Muscle layer of colon (tissue), 2 donors: Measurements from ENCODE around the gene PDHA1.

Experiments
- H3K27ac ChIP-seq: one replicate; pipeline ENCODE4 v1.7.0; 2013; ENCODE audit warnings: low read depth, mild to moderate bottlenecking, low read length, moderate library complexity
- H3K27me3 ChIP-seq, 2 donors: one replicate each; pipeline ENCODE4 v1.7.0; 2013; ENCODE audit warnings: low read length in 2 of 2, mild to moderate bottlenecking in 2 of 2; ENCODE audit not compliant: insufficient read depth in 2 of 2, control insufficient read depth in 1 of 2
- H3K36me3 ChIP-seq: one replicate; pipeline ENCODE4 v1.7.0; 2013; ENCODE audit warnings: mild to moderate bottlenecking, low read length; ENCODE audit not compliant: insufficient read depth
- H3K4me1 ChIP-seq: one replicate; pipeline ENCODE4 v1.7.0; 2013; ENCODE audit warnings: mild to moderate bottlenecking, low read length; ENCODE audit not compliant: insufficient read depth
- H3K4me3 ChIP-seq, 2 donors: one replicate each; pipeline ENCODE4 v1.7.0; 2013; ENCODE audit warnings: low read length in 2 of 2, low read depth in 1 of 2, mild to moderate bottlenecking in 1 of 2, moderate library complexity in 1 of 2
- H3K9ac ChIP-seq: one replicate; pipeline ENCODE4 v1.7.0; 2013; ENCODE audit warnings: low read length
- H3K9me3 ChIP-seq: one replicate; pipeline ENCODE4 v1.7.0; 2013; ENCODE audit warnings: mild to moderate bottlenecking, low read length
- donor health status: abdominal sarcoma.
- donor health status: Adenocarcinoma of cecum.

The PDHA1 gene

DNA sequence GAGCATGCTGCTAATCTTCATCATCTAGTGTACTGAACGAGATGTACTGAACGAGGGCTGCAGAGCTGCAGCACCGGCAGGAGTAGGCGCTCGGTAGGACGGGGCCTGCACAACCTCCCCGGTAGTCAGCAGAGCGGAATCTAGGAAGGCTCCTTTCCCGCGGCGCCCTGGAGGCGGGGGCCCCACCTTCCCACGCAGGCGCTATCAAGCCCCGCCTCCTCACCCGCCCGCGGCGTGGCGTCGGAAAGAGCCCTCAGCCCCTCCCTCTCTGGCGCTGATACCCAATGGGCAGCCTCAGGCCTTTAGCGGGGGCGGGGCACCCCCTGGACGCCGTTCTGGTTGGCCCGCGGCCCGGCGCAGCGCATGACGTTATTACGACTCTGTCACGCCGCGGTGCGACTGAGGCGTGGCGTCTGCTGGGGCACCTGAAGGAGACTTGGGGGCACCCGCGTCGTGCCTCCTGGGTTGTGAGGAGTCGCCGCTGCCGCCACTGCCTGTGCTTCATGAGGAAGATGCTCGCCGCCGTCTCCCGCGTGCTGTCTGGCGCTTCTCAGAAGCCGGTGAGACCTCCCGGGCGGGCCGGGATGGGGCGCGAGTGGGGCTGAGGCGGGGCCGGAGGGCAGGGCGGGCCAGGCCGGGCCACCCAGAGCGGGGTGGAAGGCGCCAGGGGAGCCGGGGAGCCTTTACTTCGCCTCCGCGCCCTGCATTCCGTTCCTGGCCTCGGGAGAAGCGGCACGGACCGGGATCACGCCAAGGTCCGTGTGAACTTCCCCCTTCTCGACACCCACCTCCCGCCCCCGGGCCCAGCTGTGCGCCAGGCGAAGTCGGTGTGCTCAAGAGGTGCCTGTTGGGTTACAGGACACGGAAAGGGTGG lies at the start of gene PDHA1:
TSS of gene PDHA1 (plus strand) at position 393 of the 874 bp plus-strand sequence. CDS start at position 504, 111 bp downstream.
- Histone ChIP-seq H3K9me3 (no peaks in the 10 kb centered on the region), H3K4me3 (peak within 1 kb of the TSS; percentile 59 to 61), H3K27me3 (no peaks in the 10 kb centered on the region), H3K36me3 (no peaks in the 10 kb centered on the region), H3K4me1 (no peaks in the 10 kb centered on the region), H3K27ac (peak within 1 kb of the TSS; percentile 41), H3K9ac (peak within 1 kb of the TSS; percentile 64)

DNA sequence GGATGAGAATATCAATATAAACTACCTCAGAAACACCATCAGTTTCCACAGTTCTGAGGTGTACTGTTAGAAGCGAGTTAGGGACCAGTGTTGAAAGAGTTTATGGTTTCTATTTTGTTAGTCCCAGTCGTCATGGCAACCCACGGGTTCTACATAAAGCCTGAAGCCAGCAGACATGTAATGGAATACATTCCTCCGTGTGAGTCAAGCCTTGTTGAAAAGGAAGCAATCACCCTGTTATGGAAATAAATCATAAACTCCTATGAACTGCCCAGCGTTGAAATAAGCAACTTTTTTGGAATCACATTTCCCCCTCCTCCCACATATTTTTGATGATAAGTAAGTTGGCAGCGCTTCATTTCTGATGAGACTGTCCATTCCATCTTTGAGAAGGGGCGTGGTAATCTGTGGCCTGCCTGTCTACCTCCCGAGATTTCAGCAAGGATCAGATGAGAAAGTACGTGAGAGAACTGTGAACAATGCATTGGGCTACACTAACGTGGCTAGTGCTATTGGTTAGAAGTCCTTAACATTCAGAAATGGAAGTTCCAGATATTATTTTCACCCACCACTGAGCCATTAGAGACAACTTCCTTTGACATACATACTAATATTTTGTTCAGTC lies 40.4 kb upstream of the PDHA1 start:
- Histone ChIP-seq H3K36me3 (no peaks in the 10 kb centered on the region), H3K27me3 (no peaks in the 10 kb centered on the region), H3K27ac (no peak overlapping the region), H3K4me1 (no peaks in the 10 kb centered on the region), H3K9ac (no peak overlapping the region), H3K9me3 (no peaks in the 10 kb centered on the region), H3K4me3 (no peak overlapping the region)

DNA sequence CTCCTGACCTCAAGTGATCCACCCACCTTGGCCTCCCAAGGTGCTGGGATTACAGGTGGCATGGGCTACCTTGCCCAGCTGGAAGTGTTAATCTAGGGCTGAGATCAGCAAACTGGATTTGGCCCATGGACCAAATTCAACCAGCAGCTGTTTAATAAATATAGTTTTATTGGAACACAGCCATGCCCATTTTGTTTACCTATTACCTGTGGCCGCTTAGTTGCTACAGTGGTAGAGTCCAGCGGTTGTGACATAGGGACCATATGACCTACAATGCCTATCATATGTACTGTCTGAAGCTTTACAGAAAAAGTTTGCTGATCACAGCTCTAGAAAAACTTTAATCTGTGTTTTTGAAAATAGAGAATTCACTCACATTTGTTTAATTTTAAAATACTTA lies 17.2 kb upstream of the PDHA1 start:
- Histone ChIP-seq H3K27me3 (no peaks in the 10 kb centered on the region), H3K36me3 (no peaks in the 10 kb centered on the region), H3K27ac (no peak overlapping the region)

DNA sequence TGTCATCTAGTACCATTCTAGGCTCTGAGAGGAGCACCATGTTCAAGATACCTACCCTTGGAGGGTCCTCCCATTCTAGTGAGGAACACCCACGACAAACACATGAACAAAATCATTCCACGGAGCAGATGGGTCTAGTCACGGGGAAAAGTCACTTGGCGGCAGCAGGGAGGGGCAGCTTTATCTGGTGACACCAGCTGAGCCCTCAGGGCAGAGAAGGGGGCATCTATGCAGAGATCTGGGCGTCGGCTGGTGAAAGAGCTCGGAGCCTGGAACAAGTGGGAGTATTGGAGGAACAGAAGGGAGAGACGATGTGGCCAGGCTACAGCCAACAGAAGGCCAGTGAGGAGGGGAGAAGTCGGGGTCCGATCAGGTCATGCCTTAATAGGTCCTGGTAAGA lies 11.9 kb upstream of the PDHA1 start:
- no peak overlapping the region for H3K9ac ChIP-seq
- H3K4me1 ChIP-seq = no peaks in the 10 kb centered on the region
- H3K27me3 ChIP-seq = no peaks in the 10 kb centered on the region
- no peak overlapping the region for H3K4me3 ChIP-seq
- H3K36me3 ChIP-seq = no peaks in the 10 kb centered on the region
- H3K27ac ChIP-seq = no peak overlapping the region
- no peaks in the 10 kb centered on the region for H3K9me3 ChIP-seq

More for the DNA sequence above, 17.2 kb upstream of the PDHA1 start:
- Histone ChIP-seq H3K4me3 (no peak overlapping the region), H3K9ac (no peak overlapping the region), H3K4me1 (no peaks in the 10 kb centered on the region), H3K9me3 (no peaks in the 10 kb centered on the region)

DNA sequence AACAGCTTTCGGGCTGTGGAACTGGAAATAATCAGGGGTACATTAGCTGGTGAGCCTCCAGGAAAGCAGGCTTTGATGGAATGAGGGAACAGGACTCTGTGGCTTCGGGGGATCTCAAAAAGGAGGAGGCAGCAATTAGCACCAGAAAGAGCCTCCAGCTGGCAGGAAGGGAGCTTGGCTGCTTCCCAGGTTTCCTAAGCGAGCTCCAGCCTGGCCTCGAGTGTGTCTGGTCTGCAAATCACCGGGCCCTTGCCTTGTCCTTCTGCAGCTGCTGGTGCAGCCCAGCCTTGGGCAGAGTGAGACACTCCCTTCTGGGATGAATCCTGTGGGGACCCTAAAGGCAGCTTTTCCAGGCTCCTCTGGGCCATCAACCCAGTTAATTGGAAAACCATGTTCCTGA lies 10.7 kb upstream of the PDHA1 start:
- H3K9ac ChIP-seq = no peak overlapping the region
- H3K4me3 ChIP-seq = no peak overlapping the region
- H3K27ac ChIP-seq = no peak overlapping the region
- H3K36me3 ChIP-seq = no peaks in the 10 kb centered on the region
- H3K9me3 ChIP-seq = no peaks in the 10 kb centered on the region
- no peaks in the 10 kb centered on the region for H3K27me3 ChIP-seq
- H3K4me1 ChIP-seq = no peaks in the 10 kb centered on the region

DNA sequence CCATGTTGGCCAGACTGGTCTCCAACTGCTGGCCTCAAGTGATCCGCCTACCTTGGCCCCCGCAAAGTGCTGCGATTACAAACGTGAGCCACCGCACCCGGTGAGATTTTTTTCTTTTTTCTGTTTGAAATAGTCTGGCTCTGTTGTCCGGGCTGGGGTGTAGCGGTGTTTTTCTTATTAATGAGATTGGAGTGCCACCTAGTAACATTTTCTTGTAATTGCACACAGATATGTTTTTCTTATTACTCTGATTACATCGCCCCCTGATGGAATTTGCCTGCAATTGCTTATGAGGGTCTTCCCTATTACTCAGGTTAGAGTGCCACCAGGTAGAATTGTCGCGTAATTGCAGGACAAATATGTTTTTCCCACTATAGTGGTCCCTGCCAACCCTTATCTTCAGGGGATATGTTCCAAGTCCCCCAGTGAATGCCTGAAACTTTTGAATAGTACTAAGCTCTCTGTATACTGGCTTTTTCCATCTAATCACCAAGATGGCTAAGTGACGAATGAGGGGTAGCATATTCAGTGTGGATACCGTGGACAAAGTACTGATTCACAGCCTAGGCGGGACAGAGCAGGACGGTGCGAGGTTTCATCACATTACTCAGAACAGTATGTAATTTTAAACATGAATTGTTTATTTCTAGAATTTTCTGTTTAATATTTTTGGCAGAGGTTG lies 8.6 kb upstream of the PDHA1 start:
- Histone ChIP-seq H3K27ac (no peak overlapping the region), H3K27me3 (no peaks in the 10 kb centered on the region), H3K9me3 (no peaks in the 10 kb centered on the region), H3K9ac (no peak overlapping the region), H3K4me1 (no peaks in the 10 kb centered on the region), H3K36me3 (no peaks in the 10 kb centered on the region), H3K4me3 (no peak overlapping the region)

DNA sequence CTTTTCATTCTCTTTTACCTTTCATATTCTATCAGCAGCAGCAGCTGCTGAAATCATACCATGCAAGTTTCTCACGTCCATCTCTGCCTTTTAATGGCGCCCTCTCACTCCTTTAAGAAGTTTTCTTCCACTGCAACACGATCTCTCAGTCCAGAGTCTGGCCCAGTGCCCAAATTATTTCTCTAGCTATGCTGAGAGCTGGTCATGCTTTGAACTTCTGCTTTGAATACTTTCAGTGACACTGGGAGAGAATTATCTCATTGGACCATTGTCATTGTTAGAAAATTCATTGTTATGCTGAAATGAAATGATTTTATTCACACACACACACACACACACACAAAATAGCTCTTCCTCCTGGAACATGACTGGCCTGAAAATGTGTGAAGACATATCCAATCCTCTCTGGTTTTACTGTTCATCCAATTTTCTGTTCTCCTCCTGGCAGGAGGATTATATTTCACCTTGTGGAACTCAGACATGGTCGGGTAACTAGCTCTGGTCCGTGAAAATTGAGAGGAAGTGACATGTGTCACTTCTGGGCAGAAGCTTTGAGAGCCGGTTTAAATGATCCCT lies 1.3 kb upstream of the PDHA1 start:
- Histone ChIP-seq H3K9me3 (no peaks in the 10 kb centered on the region), H3K4me3 (no peak overlapping the region), H3K27me3 (no peaks in the 10 kb centered on the region), H3K4me1 (no peaks in the 10 kb centered on the region), H3K36me3 (no peaks in the 10 kb centered on the region), H3K27ac (no peak overlapping the region), H3K9ac (no peak overlapping the region)

DNA sequence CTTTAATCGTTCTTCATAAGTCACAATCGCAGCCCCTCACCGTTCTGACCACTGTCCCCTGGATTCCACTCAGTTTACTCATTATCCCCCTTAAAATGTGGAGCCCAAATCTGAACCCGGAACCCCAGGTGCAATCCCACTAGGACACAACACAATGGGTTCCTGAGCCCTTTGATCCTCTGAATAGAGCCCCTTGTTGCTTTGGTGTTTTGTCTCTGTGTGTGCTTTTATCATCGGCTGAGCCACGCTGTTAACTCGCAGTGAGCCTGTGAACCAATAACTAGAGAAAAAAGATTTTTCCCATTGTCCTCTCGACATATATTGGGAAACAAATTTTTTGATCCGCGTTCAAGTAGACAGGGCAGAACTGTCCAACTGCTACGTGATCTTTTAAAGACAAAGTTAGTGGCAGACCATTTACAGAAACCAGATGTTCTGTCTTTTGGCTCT lies 617 bp upstream of the PDHA1 start:
- Histone ChIP-seq H3K27ac (no peak overlapping the region), H3K9me3 (no peaks in the 10 kb centered on the region), H3K9ac (no peak overlapping the region), H3K4me1 (no peaks in the 10 kb centered on the region), H3K4me3 (peak overlapping the region in 1 of 2 donors; percentile 36), H3K27me3 (no peaks in the 10 kb centered on the region), H3K36me3 (no peaks in the 10 kb centered on the region)

DNA sequence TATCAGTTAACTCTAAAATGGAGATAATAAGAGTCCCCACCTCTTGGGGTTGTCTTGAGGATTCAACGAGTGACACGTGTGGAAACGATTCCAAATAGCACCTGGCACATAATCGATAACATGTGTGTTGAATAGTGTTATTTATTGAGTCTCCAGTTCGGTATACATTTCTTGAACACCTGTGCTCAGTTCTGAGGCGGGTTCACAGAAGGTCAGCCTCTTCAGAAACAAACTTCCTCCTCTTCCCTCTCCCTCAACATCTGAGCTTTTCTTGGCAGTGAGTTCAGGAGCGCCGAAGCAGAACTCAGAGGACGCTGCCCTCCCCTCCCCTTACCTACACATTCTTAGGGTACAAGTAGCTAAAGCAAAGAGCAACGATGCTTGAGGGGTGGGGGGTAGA lies 934 bp downstream of the PDHA1 start:
- Histone ChIP-seq H3K27me3 (no peaks in the 10 kb centered on the region), H3K4me3 (peak overlapping the region; percentile 59 to 61), H3K36me3 (no peaks in the 10 kb centered on the region), H3K9me3 (no peaks in the 10 kb centered on the region), H3K9ac (peak overlapping the region; percentile 44), H3K4me1 (no peaks in the 10 kb centered on the region), H3K27ac (no peak overlapping the region)

DNA sequence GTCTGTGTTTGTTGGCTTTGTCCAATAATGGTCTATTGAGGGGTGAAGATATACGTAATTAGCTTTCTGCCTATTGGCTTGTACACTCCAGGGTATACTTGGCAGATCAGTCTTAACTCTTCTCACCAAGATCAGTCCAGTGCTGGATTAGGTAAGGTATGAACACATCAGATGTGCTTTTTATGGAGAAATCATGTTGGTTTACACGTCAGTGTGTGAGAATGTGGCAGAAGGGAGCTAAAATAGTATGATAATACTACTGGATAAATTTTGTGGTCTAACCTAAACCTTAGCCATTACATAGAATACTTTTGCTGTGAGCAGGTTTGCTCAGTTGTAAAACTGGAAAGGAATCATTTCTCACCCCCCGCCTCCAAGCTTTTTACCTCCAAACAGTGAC lies 4.2 kb downstream of the PDHA1 start:
- H3K9ac ChIP-seq = no peak overlapping the region
- H3K4me3 ChIP-seq = no peak overlapping the region
- H3K9me3 ChIP-seq = no peaks in the 10 kb centered on the region
- no peak overlapping the region for H3K27ac ChIP-seq
- no peaks in the 10 kb centered on the region for H3K4me1 ChIP-seq
- peaks cover 21% of the 10 kb centered on the region for H3K36me3 ChIP-seq
- H3K27me3 ChIP-seq = no peaks in the 10 kb centered on the region

DNA sequence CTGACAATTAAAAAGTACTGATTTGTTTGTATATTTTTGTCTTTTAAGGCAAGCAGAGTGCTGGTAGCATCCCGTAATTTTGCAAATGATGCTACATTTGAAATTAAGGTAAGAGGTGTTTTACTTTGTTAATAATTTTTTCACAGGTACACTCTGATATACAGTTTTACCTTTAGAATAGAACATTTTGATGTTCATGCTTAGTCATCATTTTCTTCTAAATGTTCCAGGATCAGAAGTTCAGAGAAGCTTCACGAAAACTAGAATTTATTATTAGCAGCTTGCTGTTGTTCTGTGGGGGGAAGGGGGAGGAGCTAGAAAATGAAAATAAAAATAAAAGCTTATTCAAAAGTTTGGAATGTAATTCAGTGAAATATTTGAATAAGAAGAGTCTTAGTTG lies 5.5 kb downstream of the PDHA1 start:
- H3K9ac ChIP-seq = no peak overlapping the region
- no peak overlapping the region for H3K27ac ChIP-seq
- H3K4me1 ChIP-seq = no peaks in the 10 kb centered on the region
- H3K27me3 ChIP-seq = no peaks in the 10 kb centered on the region
- no peak overlapping the region for H3K4me3 ChIP-seq
- no peaks in the 10 kb centered on the region for H3K9me3 ChIP-seq
- H3K36me3 ChIP-seq = peaks cover 28% of the 10 kb centered on the region
